Measurements from ENCODE around the gene BRF1. TPM values are rescaled to one million over a fixed set of nuclear protein-coding genes. Genes with fewer than 3 reads are reported as not detected.

Gene BRF1
- total and polyA plus RNA-seq, 2 donors (not counting 1 experiment from before 2014, with no cell fraction given): 7.4 to 33.4 TPM

DNA sequence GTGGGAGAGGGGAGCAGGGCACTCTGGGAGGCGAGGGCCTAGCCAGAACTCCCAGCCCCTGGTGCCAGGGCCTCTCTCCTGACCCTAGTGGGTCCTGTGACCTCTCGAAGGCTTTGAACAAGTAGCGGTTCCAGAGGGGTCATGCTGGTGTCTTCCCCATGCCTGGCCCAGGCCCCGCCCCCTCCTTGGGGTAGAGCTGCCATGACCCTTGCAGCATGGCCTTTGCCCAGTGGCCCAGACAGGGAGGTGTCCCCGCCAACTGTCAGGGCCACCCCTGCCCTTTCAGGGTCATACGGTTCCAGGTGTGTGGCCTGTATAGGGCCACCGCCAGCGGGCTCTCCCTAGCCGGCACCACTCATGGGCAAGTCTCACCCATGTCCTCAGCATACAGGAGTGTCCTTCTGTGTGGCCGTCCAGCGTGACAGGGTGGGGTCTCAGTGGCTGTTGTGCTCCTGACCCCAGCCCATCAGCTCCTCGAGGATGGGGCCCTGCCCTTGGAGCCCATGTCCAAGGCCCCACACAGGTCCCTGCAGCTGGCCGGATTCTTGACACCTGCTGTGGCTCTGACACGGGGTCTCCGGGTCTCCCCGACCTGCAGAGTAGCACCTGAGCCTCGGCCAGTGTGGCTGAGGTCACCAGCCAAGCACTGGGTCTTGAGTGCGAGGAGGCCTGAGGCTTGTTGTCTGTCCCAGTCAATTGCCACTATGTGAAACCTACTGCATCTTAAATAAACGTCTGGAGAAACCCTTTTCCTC is 48.3 kb upstream of the BRF1 start:
- H3K36me3 ChIP-seq (ENCODE audit: control insufficient read depth, insufficient read depth, low read length): no peaks in the 10 kb centered on the region
- no peaks in the 10 kb centered on the region for H3K4me1 ChIP-seq (ENCODE audit: control insufficient read depth, extremely low read depth, insufficient read depth, low read length)
- no peak for DNase-seq (ENCODE audit: low read depth in 2 of 2)
- H3K79me2 ChIP-seq (ENCODE audit: control insufficient read depth, insufficient read depth, low read length): no peaks in the 10 kb centered on the region
- no peaks in the 10 kb centered on the region for H3K9me3 ChIP-seq (ENCODE audit: control insufficient read depth, insufficient read depth, low read depth, low read length)
- no peaks in the 10 kb centered on the region for H3K27me3 ChIP-seq (ENCODE audit: control insufficient read depth, insufficient read depth, low read length)
- H4K20me1 ChIP-seq (ENCODE audit: control insufficient read depth, extremely low read depth, insufficient read depth, low read length): no peaks in the 10 kb centered on the region
- H3K9ac ChIP-seq (ENCODE audit: insufficient read depth, low read length): no peak overlapping the region
- no peak overlapping the region for H3K27ac ChIP-seq (ENCODE audit: insufficient read depth, low read length)
- no peak overlapping the region for H3K4me2 ChIP-seq (ENCODE audit: extremely low read depth, insufficient read depth, low read length)
- TF ChIP-seq, protein P1, sequence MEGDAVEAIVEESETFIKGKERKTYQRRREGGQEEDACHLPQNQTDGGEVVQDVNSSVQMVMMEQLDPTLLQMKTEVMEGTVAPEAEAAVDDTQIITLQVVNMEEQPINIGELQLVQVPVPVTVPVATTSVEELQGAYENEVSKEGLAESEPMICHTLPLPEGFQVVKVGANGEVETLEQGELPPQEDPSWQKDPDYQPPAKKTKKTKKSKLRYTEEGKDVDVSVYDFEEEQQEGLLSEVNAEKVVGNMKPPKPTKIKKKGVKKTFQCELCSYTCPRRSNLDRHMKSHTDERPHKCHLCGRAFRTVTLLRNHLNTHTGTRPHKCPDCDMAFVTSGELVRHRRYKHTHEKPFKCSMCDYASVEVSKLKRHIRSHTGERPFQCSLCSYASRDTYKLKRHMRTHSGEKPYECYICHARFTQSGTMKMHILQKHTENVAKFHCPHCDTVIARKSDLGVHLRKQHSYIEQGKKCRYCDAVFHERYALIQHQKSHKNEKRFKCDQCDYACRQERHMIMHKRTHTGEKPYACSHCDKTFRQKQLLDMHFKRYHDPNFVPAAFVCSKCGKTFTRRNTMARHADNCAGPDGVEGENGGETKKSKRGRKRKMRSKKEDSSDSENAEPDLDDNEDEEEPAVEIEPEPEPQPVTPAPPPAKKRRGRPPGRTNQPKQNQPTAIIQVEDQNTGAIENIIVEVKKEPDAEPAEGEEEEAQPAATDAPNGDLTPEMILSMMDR (conservative IDR thresholded peaks at IDR 0.05 in 1 of 2, IDR thresholded peaks at IDR 0.05 in 1 of 2; ENCODE audit: low read depth in 1 of 2, low read length in 2 of 2): no peak
- no peak for TF ChIP-seq EZH2 (IDR thresholded peaks at IDR 0.05; ENCODE audit: low read length, missing control alignments)
- no peak overlapping the region for H3K4me3 ChIP-seq (replicated peaks in 1 of 4; ENCODE audit: control extremely low read depth in 1 of 4, insufficient read depth in 1 of 4, low read depth in 3 of 4, low read length in 4 of 4)
- no peak overlapping the region for H2AFZ ChIP-seq (ENCODE audit: low read length)

DNA sequence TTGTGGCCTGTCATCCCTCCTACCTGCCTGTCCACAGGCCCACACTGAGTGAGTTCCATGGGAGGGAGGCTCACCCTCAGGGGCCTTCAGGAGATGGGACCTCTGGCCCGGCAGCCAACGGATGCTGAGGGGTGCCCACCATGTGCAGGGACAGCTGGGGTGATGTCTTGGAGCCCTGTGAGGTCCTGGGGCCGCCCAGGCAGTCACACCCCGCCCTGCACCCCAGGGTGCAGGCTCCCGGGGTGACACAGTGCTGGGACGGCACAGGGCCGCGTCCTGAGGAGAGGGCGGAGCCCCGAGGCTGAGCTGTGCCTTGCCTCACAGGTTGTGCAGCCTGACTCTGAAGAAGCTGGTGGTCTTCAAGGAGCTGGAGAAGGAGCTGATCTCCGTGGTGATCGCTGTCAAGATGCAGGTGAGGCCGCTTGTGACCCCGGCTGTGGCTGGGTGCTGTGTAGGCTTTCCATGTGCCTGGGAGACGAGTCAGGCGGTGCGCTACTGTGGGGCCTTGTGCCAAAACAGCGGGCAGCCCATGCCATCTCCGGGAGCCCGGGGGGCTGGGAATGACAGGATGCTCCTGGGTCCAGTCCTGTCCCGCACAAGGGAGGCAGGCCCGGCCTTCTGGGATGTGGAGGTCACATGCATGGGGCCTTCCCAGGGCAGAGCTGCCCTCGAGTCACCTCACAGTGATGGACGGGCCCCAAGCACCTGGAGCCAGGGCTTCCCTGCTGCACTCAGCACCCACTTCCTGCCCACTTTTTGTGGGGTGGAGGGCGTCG is 47.6 kb upstream of the BRF1 start:
- TF ChIP-seq EZH2 (IDR thresholded peaks at IDR 0.05; ENCODE audit: low read length, missing control alignments): no peak
- TF ChIP-seq, protein P1 (conservative IDR thresholded peaks at IDR 0.05 in 1 of 2, IDR thresholded peaks at IDR 0.05 in 1 of 2; ENCODE audit: low read depth in 1 of 2, low read length in 2 of 2): no peak
- no peak for DNase-seq (ENCODE audit: low read depth in 2 of 2)
- Histone ChIP-seq H3K9ac (ENCODE audit: insufficient read depth, low read length) (no peak overlapping the region), H3K79me2 (ENCODE audit: control insufficient read depth, insufficient read depth, low read length) (no peaks in the 10 kb centered on the region), H3K36me3 (ENCODE audit: control insufficient read depth, insufficient read depth, low read length) (no peaks in the 10 kb centered on the region), H4K20me1 (ENCODE audit: control insufficient read depth, extremely low read depth, insufficient read depth, low read length) (no peaks in the 10 kb centered on the region), H3K27ac (ENCODE audit: insufficient read depth, low read length) (no peak overlapping the region), H3K27me3 (ENCODE audit: control insufficient read depth, insufficient read depth, low read length) (no peaks in the 10 kb centered on the region), H3K4me3 (replicated peaks in 1 of 4; ENCODE audit: control extremely low read depth in 1 of 4, insufficient read depth in 1 of 4, low read depth in 3 of 4, low read length in 4 of 4) (no peak overlapping the region), H2AFZ (ENCODE audit: low read length) (no peak overlapping the region), H3K4me1 (ENCODE audit: control insufficient read depth, extremely low read depth, insufficient read depth, low read length) (no peaks in the 10 kb centered on the region), H3K9me3 (ENCODE audit: control insufficient read depth, insufficient read depth, low read depth, low read length) (no peaks in the 10 kb centered on the region), H3K4me2 (ENCODE audit: extremely low read depth, insufficient read depth, low read length) (no peak overlapping the region)

DNA sequence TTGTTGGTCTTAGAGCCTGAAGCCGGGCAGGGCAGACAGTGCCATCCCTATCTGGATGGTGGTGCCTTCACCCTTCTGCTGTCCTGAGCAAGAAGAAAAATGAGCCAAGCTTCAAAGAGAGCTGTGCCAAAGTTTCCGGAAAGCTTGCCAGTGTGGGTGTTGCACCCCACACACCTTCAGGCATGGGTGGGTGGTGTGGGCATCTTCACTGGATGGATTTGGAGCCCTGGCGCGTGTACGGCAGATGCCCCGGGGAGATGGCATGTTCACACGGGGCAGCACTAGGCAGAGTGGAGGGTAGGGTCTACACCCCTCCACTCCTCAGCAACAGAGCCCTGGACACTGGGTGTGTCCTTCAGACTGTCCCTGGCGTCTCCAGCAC is 46.8 kb upstream of the BRF1 start:
- H3K9me3 ChIP-seq (ENCODE audit: control insufficient read depth, insufficient read depth, low read depth, low read length): no peaks in the 10 kb centered on the region
- no peak overlapping the region for H3K4me2 ChIP-seq (ENCODE audit: extremely low read depth, insufficient read depth, low read length)
- TF ChIP-seq EZH2 (IDR thresholded peaks at IDR 0.05; ENCODE audit: low read length, missing control alignments): no peak
- TF ChIP-seq, protein P1 (conservative IDR thresholded peaks at IDR 0.05 in 1 of 2, IDR thresholded peaks at IDR 0.05 in 1 of 2; ENCODE audit: low read depth in 1 of 2, low read length in 2 of 2): no peak
- no peak overlapping the region for H2AFZ ChIP-seq (ENCODE audit: low read length)
- no peak overlapping the region for H3K4me3 ChIP-seq (replicated peaks in 1 of 4; ENCODE audit: control extremely low read depth in 1 of 4, insufficient read depth in 1 of 4, low read depth in 3 of 4, low read length in 4 of 4)
- no peak for DNase-seq (ENCODE audit: low read depth in 2 of 2)
- no peaks in the 10 kb centered on the region for H3K36me3 ChIP-seq (ENCODE audit: control insufficient read depth, insufficient read depth, low read length)
- H3K27ac ChIP-seq (ENCODE audit: insufficient read depth, low read length): no peak overlapping the region
- H4K20me1 ChIP-seq (ENCODE audit: control insufficient read depth, extremely low read depth, insufficient read depth, low read length): no peaks in the 10 kb centered on the region
- no peak overlapping the region for H3K9ac ChIP-seq (ENCODE audit: insufficient read depth, low read length)
- no peaks in the 10 kb centered on the region for H3K27me3 ChIP-seq (ENCODE audit: control insufficient read depth, insufficient read depth, low read length)
- no peaks in the 10 kb centered on the region for H3K4me1 ChIP-seq (ENCODE audit: control insufficient read depth, extremely low read depth, insufficient read depth, low read length)
- peaks cover 2% of the 10 kb centered on the region for H3K79me2 ChIP-seq (ENCODE audit: control insufficient read depth, insufficient read depth, low read length)

All from fibroblast of lung (primary cell).